C4-2B (cell line): ENCODE measurements around the gene TAS2R40.

Source experiments
- H3K27ac ChIP-seq: fragments of 450-650 bp; 2 replicates; pipeline ENCODE4 v1.5.1; 2017
- CTCF ChIP-seq: fragments of 450-650 bp; conservative IDR thresholded peaks from 2 replicates; pipeline ENCODE4 v1.5.1; 2017; ENCODE audit warnings: mild to moderate bottlenecking
- ZFX ChIP-seq: fragments of 450-650 bp; IDR thresholded peaks from 2 replicates; pipeline ENCODE4 v1.6.1; 2017

TAS2R40 gene

GRCh38 chr7:143258831-143259230 lies 37.0 kb downstream of the TAS2R40 start:
- H3K27ac ChIP-seq: no peak overlapping the region
- TF ChIP-seq ZFX: no peak

- no peak overlapping the region for H3K27ac ChIP-seq
- TF ChIP-seq ZFX: no peak
- no peak for TF ChIP-seq CTCF
Measured at GRCh38 chr7:143259765-143260164, 37.9 kb downstream of the TAS2R40 start.

GRCh38 chr7:143261901-143262300 lies 40.1 kb downstream of the TAS2R40 start:
- TF ChIP-seq CTCF (no peak), ZFX (no peak)
- no peak overlapping the region for H3K27ac ChIP-seq

- peak within 1 kb of the TSS; percentile 83 for H3K27ac ChIP-seq
- TF ChIP-seq CTCF (no peak), ZFX (peak; percentile 39; the same call in 1 of the 2 replicates)
Measured at GRCh38 chr7:143263266-143264195, 41.7 kb downstream of the TAS2R40 start, which contains the start of gene GSTK1. Gene GSTK1, plus strand, starts transcription at chr7:143263441. Its CDS starts 73 bp downstream, at chr7:143263514.

- H3K27ac ChIP-seq: peak overlapping the region; percentile 83
Measured at GRCh38 chr7:143264196-143264568, 42.3 kb downstream of the TAS2R40 start.

GRCh38 chr7:143265017-143265693 lies 43.3 kb downstream of the TAS2R40 start:
- H3K27ac ChIP-seq: no peak overlapping the region
- TF ChIP-seq ZFX (no peak), CTCF (no peak)

GRCh38 chr7:143269251-143269650 lies 47.4 kb downstream of the TAS2R40 start:
- no peak overlapping the region for H3K27ac ChIP-seq
- TF ChIP-seq CTCF (no peak), ZFX (no peak)

- TF ChIP-seq ZFX (no peak), CTCF (no peak)
- H3K27ac ChIP-seq: no peak overlapping the region
Measured at GRCh38 chr7:143271240-143271639, 49.4 kb downstream of the TAS2R40 start.
